HEK293 (cell line): ENCODE data around the gene PPP3CA.

Source experiments
- REPIN1 ChIP-seq: fragments of 450-650 bp; formaldehyde crosslinking; IDR thresholded peaks from 2 replicates; pipeline ENCODE4 v1.5.1; 2017; ENCODE audit warnings: missing biosample characterization, missing genetic modification characterization, low read depth
- SALL2 ChIP-seq: fragments of 450-650 bp; formaldehyde crosslinking; IDR thresholded peaks from 2 replicates; pipeline ENCODE4 v1.5.0; 2017; ENCODE audit warnings: missing biosample characterization, mild to moderate bottlenecking, missing genetic modification characterization, borderline replicate concordance
- YY1 ChIP-seq: fragments of 450-650 bp; formaldehyde crosslinking; IDR thresholded peaks from 2 replicates; pipeline ENCODE4 v1.5.1; 2018; ENCODE audit warnings: missing biosample characterization, missing genetic modification characterization
- ZBTB17 ChIP-seq: fragments of 450-650 bp; formaldehyde crosslinking; IDR thresholded peaks from 2 replicates; pipeline ENCODE4 v1.5.1; 2016; ENCODE audit warnings: missing biosample characterization, missing genetic modification characterization
- ZNF132 ChIP-seq: fragments of 450-650 bp; formaldehyde crosslinking; IDR thresholded peaks from 2 replicates; pipeline ENCODE4 v1.5.1; 2017; ENCODE audit warnings: missing biosample characterization, missing genetic modification characterization, borderline replicate concordance
- ZNF140 ChIP-seq: fragments of 450-650 bp; formaldehyde crosslinking; IDR thresholded peaks from 2 replicates; pipeline ENCODE4 v1.5.1; 2016; ENCODE audit warnings: missing biosample characterization, missing genetic modification characterization
- ZNF24 ChIP-seq: fragments of 450-650 bp; formaldehyde crosslinking; IDR thresholded peaks from 2 replicates; pipeline ENCODE4 v1.5.1; 2016; ENCODE audit warnings: missing biosample characterization, missing genetic modification characterization
- ZNF350 ChIP-seq: fragments of 450-650 bp; formaldehyde crosslinking; IDR thresholded peaks from 2 replicates; pipeline ENCODE4 v1.5.0; 2017; ENCODE audit warnings: missing biosample characterization, mild to moderate bottlenecking, missing genetic modification characterization
- ZNF624 ChIP-seq: fragments of 450-650 bp; formaldehyde crosslinking; IDR thresholded peaks from 2 replicates; pipeline ENCODE4 v1.5.1; 2017; ENCODE audit warnings: missing biosample characterization, missing genetic modification characterization
- TF ChIP-seq, protein P1 (sequence below): fragments of 450-650 bp; formaldehyde crosslinking; IDR thresholded peaks from 2 replicates; pipeline ENCODE4 v1.5.1; 2016; ENCODE audit warnings: missing biosample characterization, missing genetic modification characterization
- TF ChIP-seq, protein P2 (sequence below): fragments of 450-650 bp; formaldehyde crosslinking; IDR thresholded peaks from 2 replicates; pipeline ENCODE4 v1.5.1; 2016; ENCODE audit warnings: missing biosample characterization, missing genetic modification characterization
- TF ChIP-seq, protein P3 (sequence below): fragments of 450-650 bp; formaldehyde crosslinking; IDR thresholded peaks from 2 replicates; pipeline ENCODE4 v1.5.1; 2017; ENCODE audit warnings: missing biosample characterization, missing genetic modification characterization

- TF ChIP-seq ZNF624 (tag by site-specific recombination) (no peak), ZNF350 (no peak), ZBTB17 (tag by site-specific recombination) (no peak), YY1 (tag by site-specific recombination) (no peak), ZNF132 (tag by site-specific recombination) (no peak), ZNF24 (no peak), REPIN1 (tag by site-specific recombination) (no peak), SALL2 (no peak), ZNF140 (tag by site-specific recombination) (no peak)
- TF ChIP-seq, protein P1, sequence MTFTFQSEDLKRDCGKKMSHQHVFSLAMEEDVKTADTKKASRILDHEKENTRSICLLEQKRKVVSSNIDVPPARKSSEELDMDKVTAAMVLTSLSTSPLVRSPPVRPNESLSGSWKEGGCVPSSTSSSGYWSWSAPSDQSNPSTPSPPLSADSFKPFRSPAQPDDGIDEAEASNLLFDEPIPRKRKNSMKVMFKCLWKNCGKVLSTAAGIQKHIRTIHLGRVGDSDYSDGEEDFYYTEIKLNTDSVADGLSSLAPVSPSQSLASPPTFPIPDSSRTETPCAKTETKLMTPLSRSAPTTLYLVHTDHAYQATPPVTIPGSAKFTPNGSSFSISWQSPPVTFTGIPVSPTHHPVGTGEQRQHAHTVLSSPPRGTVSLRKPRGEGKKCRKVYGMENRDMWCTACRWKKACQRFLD (tag by site-specific recombination), result no peak
- TF ChIP-seq, protein P2, sequence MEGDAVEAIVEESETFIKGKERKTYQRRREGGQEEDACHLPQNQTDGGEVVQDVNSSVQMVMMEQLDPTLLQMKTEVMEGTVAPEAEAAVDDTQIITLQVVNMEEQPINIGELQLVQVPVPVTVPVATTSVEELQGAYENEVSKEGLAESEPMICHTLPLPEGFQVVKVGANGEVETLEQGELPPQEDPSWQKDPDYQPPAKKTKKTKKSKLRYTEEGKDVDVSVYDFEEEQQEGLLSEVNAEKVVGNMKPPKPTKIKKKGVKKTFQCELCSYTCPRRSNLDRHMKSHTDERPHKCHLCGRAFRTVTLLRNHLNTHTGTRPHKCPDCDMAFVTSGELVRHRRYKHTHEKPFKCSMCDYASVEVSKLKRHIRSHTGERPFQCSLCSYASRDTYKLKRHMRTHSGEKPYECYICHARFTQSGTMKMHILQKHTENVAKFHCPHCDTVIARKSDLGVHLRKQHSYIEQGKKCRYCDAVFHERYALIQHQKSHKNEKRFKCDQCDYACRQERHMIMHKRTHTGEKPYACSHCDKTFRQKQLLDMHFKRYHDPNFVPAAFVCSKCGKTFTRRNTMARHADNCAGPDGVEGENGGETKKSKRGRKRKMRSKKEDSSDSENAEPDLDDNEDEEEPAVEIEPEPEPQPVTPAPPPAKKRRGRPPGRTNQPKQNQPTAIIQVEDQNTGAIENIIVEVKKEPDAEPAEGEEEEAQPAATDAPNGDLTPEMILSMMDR, result no peak
- TF ChIP-seq, protein P3, sequence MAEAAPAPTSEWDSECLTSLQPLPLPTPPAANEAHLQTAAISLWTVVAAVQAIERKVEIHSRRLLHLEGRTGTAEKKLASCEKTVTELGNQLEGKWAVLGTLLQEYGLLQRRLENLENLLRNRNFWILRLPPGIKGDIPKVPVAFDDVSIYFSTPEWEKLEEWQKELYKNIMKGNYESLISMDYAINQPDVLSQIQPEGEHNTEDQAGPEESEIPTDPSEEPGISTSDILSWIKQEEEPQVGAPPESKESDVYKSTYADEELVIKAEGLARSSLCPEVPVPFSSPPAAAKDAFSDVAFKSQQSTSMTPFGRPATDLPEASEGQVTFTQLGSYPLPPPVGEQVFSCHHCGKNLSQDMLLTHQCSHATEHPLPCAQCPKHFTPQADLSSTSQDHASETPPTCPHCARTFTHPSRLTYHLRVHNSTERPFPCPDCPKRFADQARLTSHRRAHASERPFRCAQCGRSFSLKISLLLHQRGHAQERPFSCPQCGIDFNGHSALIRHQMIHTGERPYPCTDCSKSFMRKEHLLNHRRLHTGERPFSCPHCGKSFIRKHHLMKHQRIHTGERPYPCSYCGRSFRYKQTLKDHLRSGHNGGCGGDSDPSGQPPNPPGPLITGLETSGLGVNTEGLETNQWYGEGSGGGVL (tag by site-specific recombination), result no peak
These were observed 111.2 kb downstream of the PPP3CA start for GRCh38 chr4:101236097-101236496.
